H1 (cell line): Measurements from ENCODE around the gene FAM241B. TPM values are rescaled to one million over a fixed set of nuclear protein-coding genes. Genes with fewer than 3 reads are reported as not detected.

Experiments
- CHD7 ChIP-seq: fragments of 300-600 bp; sonication (generic); IDR thresholded peaks from 2 replicates; pipeline ENCODE4 v1.7.1; 2012; ENCODE audit warnings: low read length, moderate library complexity, mild to moderate bottlenecking, inconsistent platforms; ENCODE audit not compliant: insufficient replicate concordance
- SP4 ChIP-seq: IDR thresholded peaks from 2 replicates; pipeline ENCODE4 v1.6.1; 2012; ENCODE audit warnings: low read length, inconsistent platforms
- polyA plus RNA-seq, 7 experiments: library from polyadenylated mRNA; depleted of rRNA in 3 of 7; stranded (reverse) in 5 of 7; unstranded in 2 of 7; fragments of >200 nt in 5 of 7; fragments of 200-250 nt in 2 of 7; gene quantifications; 1 replicate in 5 of 7; 2 replicates in 1 of 7; 4 replicates in 1 of 7; pipeline versions ENCODE4 v1.2.1 to v1.2.3, GENCODE V29; 2011 to 2013; ENCODE audit warnings: missing spikeins in 2 of 7, mixed read lengths in 2 of 7
- total RNA-seq: library from RNA; stranded (reverse); fragmentation: NEBNext Ultra II Directional; extraction: Animal tissue kit (Norgen Biotek cat#: 25700); gene quantifications from 2 replicates; pipeline ENCODE4 v1.2.1, GENCODE V29; 2021

Gene FAM241B
- total and polyA plus RNA-seq, 2 of the 8 experiments (the other 6 are each of a cell fraction or from before 2014, with no cell fraction given) = 19.3 to 30.1 TPM

GRCh38 chr10:69650589-69651261, 20.7 kb downstream of the FAM241B start (continued):
- TF ChIP-seq CHD7 = no peak
- 0 out of 2 replicates have a peak, but pooled peaks have one; percentile 16 for TF ChIP-seq SP4
